COLO829 (cell line): ENCODE results near the gene PABPN1L.

Source experiments
- DNase-seq: peaks from one replicate; pipeline ENCODE4 v3.0.0; 2012; ENCODE audit warnings: low spot score

PABPN1L gene

GRCh38 chr16:88866151-88866920 is at the start of gene PABPN1L:
Gene PABPN1L, minus strand, starts transcription at chr16:88866660. Its CDS starts 54 bp downstream, at chr16:88866606.
- no peak for DNase-seq

DNA sequence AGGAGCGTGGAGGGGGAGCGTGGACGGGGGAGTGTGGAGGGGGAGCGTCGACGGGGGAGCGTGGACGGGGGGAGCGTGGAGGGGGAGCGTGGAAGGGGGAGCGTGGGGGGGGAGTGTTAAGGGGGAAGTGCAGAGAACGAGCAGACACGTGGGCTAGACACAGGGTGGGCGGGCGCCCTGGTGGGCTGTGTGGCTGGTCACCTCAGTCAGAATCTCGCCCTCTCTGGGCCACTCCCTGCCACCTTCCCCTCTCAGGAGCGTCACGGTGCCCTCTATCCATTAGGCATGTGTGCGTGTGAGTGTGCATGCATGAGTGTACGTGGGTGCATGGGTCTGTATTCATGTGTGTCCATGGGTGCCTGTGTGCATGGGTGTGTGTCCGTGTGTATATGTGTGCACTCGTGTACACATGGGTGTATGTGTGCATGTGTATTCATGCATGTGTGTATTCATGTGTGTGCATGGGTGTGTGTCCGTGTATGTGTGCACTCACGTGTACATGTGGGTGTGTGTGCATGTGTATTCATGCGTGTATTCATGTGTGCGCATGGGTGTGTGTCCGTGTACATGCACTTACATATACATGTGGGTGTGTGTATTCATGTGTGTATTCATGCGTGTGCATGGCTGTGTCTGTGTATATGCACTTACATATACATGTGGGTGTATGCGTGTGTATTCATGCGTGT is 49.3 kb upstream of the PABPN1L start:
- no peak for DNase-seq

GRCh38 chr16:88914750-88915368 is 48.4 kb upstream of the PABPN1L start:
- DNase-seq, result no peak

DNA sequence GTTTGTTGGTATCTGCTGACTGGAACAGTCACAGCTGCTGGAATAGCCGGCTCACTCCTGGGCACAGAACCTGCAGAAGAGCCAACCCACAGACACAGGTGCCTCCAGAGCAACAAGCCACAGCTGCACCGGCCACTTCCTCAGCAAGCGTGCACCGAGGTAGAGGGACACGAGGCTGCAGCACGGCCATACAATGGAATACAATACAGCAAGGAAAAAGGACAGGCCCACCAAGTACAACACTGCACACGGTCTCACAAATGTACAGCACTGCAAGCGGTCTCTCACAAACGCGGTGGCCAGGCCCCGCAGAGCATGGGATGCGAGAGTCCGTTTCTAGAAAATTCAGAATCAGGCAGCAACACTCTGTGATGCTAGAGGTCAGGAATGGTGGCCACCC is 47.4 kb upstream of the PABPN1L start:
- no peak for DNase-seq

DNA sequence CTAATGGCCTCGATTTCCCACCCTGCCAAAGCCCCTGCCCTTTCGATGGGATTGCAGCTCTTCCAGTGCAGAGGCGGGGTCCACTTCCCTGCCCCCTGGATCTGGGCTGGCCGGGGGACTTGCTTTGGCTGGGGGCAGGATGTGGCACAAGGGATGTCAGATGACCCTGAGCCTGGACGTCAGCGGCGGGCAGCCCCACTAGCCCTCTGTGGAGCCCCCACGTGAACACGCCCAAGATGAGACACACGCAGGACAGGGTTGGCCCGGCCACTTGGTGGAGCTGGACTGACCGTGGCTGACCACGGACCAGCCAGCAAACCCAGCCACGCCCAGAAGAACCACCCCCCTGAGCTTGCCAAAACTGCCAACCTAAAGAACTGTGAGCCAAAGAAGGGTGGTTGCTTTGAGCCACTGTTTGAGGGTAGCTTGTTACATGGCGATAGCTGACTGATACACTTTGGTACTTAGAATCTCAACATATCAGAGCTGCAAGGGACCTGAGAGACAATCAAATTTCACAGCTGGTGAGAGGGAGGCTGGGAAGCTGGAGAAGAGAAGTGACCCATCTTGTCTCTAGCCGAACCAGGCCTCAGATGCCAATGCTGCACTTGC is 46.6 kb upstream of the PABPN1L start:
- no peak for DNase-seq

- DNase-seq, result no peak
Observed at GRCh38 chr16:88912556-88912955, 46.1 kb upstream of the PABPN1L start.

- no peak for DNase-seq
Observed at GRCh38 chr16:88911946-88912310, 45.5 kb upstream of the PABPN1L start.

GRCh38 chr16:88911136-88911945 is 44.9 kb upstream of the PABPN1L start:
- no peak for DNase-seq

DNA sequence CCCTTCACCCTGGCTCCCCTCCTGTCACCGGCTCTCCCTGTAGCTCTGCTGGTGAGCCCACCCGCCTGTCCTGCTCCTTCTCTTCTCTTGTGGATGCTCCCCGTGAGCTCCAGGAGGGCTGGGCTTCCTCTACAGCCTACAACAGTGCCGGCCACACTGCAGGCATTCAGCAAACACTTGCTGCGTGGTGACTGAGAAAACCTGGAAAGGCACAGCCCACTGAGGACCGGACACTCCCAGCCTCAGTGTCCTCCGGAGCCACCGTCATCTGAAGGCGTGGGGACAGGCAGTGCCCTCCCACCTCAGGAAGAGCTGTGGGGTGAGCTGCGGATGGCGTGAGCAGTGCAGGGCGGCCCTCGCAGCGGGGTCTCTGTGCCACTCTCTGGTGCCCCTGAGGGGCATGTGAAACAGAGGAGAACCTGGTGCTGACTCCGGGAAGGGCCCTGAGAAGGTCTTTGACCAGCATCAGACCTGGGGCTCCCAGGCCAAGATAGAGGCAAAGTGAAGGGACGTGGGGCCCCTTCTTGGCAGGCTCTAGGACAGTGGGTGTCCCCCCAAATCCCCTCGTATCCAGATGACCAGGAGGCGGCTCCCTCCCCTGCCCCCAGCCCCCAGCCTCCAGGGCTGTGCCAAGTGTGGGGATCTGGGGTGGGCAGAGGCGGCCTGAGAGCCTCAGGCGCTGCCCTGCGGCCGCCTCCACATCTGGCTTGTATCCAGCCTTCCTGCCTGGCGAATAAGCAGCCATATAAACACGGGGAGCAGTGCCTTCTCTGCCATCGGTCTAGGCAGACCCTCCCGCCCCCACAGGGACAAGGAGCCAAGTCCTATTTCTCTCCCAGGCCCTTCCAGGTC is 44.0 kb upstream of the PABPN1L start:
- DNase-seq, result no peak

DNA sequence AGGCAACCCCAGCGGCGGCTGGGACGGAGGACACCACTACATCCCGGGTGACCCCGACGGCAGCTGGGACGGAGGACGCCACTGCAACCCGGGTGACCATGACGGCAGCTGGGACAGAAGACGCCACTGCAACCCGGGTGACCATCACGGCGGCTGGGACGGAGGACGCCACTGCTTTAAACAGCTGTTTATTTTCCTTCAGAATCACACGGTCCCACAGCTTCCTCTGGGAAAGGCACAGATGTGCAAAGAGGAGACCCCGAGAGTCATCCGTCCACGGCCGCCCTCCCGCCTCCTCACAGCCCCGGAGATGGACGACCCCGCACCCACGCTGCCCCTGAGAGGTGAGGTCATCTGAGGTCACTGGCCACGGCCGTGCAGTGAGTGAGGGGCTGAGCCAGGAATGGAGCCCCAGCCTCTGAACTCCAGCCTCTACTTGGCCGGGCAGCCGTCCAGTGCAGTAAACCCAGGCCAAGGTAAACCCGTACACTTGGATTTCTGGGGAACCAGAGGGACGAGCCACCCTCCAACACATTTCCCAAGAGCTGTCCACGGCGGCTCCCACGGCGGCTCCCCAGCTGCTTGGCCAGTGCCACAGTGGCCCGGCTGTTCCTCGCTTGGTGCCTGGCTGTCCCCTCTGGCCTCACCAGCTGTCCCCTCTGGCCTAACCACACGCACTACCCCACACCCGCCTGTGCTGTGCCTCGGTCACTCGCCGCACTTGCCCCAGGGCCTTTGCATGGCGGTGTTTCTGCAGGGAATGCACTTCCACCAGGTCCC is 43.2 kb upstream of the PABPN1L start:
- DNase-seq, result no peak

GRCh38 chr16:88908307-88908706 is 41.8 kb upstream of the PABPN1L start:
- DNase-seq, result no peak

GRCh38 chr16:88907768-88908167 is 41.3 kb upstream of the PABPN1L start:
- no peak for DNase-seq

DNA sequence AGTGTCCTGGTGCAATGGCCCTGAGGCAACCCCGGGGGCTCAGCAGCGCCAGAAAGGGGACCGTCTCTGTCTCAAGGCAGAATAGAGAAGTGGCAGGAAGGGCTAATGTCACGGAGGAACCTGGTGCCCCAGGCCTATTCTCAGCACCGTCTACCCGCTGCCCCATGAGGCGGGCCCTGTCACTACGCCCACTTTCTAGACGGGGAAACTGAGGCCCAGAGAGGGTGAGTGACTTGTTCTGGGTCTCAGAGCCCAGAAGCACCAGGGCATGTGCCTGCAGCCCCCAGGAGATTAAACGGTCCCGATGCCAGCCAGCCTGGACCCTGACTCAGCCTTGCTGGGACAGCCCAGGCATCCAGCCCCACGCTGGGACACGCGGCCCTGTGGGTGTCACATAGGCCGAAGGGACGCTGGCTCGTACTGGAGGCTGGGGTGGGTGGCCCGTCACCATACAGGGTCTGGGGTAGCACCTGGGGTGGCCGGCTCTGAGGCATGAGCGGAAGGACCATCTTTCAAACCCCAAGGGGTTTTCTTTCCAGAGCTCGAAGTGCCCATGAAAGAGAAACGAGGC is 40.2 kb upstream of the PABPN1L start:
- DNase-seq, result no peak

DNA sequence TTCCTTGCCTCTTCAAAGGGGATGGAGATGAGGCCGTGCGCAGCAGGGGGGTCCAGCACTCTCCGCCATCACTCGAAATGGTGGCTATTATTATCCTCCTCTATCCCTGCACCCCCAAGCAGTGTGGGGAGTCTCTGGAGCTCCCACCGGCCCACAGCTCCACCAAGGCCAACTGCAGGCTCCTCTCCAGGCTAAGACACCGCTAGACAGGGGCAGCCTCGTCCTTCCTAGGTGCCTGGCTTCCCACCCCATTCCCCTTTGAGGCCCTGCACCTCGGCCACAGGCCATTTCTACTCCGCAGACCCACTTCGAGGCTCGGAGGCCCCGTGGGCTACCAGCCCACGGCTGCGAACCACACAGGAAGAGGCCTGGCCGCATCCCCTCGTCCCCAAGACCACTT is 39.6 kb upstream of the PABPN1L start:
- no peak for DNase-seq

- peak; percentile 32 for DNase-seq
Observed at GRCh38 chr16:88905563-88905962, 39.1 kb upstream of the PABPN1L start.

GRCh38 chr16:88904676-88905365 is 38.4 kb upstream of the PABPN1L start:
- DNase-seq, result no peak

DNA sequence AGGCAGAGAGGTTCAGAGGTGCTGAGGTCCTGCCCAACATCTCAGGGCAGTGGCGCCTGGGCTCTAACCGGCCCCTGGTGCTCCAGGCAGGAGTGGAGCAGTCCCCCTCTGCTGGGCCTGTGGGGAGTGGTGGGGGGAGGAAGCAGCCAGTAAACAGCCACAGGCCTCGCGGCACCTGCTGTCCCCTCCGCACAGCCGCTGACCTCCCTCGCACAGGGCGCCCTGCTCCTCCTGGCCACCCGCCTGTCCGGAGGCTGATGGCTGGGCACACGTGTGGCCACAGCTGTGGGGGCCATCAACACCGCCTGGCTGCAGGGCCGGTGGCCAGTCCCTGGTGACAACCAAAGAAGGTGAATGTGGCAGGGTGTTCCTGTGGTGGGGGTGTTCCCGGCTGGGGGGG is 36.8 kb upstream of the PABPN1L start:
- no peak for DNase-seq

- no peak for DNase-seq
Observed at GRCh38 chr16:88902744-88903143, 36.3 kb upstream of the PABPN1L start.

DNA sequence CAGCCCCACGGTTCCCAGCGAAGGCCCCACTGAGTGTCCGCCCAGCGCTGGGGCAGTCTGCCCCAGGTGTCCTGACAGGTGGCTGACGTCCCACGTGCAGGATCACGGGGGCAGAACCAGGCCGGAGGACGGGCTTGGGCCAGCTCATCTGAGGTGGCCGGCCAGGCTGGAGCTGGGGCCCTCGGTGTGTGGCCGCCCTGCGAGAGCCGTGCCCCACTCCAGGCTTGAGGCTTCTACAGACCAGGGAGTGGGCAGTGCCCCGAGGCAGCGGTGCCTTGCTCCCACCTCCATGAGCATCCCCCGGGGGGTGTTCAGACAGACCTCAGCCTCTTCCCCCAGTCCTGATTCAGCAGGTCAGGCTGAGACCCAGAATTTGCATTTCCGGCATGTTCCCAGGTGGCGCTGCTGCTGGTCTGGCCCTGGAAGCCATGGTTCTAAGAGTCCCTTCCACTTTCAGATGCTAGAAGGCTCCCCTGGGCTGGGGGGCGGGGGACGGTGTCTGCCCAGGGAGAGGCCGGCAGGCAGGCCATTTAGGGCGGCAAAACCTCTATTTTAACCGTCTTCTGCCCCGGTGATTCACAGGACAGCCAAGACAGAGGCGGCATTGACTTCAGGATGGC is 35.4 kb upstream of the PABPN1L start:
- no peak for DNase-seq
